Astrocyte (in vitro differentiated cells and primary cell): ENCODE measurements around the gene HSPG2. TPM values are rescaled to one million over a fixed set of nuclear protein-coding genes. Genes with fewer than 3 reads are reported as not detected.

Experiments used
- DNase-seq: peaks from one replicate; pipeline ENCODE4 v3.0.0-alpha.2; 2010; ENCODE audit warnings: low read depth
- FAIRE-seq: peaks from 2 replicates; lab custom pipeline; 2011; peaks lifted over from hg19 to GRCh38; lab: Jason Lieb, UNC
- H2AFZ ChIP-seq: 2 replicates; pipeline ENCODE4 v1.6.0; 2012; ENCODE audit warnings: low read depth, low read length, inconsistent platforms
- H3K27ac ChIP-seq: 2 replicates; pipeline ENCODE4 v1.5.1; 2011; ENCODE audit warnings: low read depth, low read length, inconsistent platforms
- H3K27me3 ChIP-seq: 2 replicates; pipeline ENCODE4 v1.6.0; 2011; ENCODE audit warnings: low read length, inconsistent platforms; ENCODE audit not compliant: insufficient read depth
- H3K36me3 ChIP-seq: 2 replicates; pipeline ENCODE4 v1.5.1; 2011; ENCODE audit warnings: low read length, inconsistent platforms; ENCODE audit not compliant: insufficient read depth
- H3K4me1 ChIP-seq: 2 replicates; pipeline ENCODE4 v1.5.1; 2011; ENCODE audit warnings: low read length, inconsistent platforms; ENCODE audit not compliant: insufficient read depth
- H3K4me2 ChIP-seq: 2 replicates; pipeline ENCODE4 v1.6.0; 2012; ENCODE audit warnings: low read length, inconsistent platforms
- H3K4me3 ChIP-seq: 2 replicates; pipeline ENCODE4 v1.5.1; 2011; ENCODE audit warnings: low read depth, mild to moderate bottlenecking, low read length, inconsistent platforms; ENCODE audit not compliant: insufficient read depth
- H3K79me2 ChIP-seq: 2 replicates; pipeline ENCODE4 v1.6.0; 2012; ENCODE audit warnings: mild to moderate bottlenecking, low read length, inconsistent platforms; ENCODE audit not compliant: insufficient read depth
- H3K9ac ChIP-seq: 2 replicates; pipeline ENCODE4 v1.6.0; 2012; ENCODE audit warnings: mild to moderate bottlenecking, low read length, inconsistent platforms
- H3K9me3 ChIP-seq: 2 replicates; pipeline ENCODE4 v1.5.1; 2012; ENCODE audit warnings: low read depth, mild to moderate bottlenecking, low read length, inconsistent platforms; ENCODE audit not compliant: insufficient read depth
- H4K20me1 ChIP-seq: 2 replicates; pipeline ENCODE4 v1.6.0; 2012; ENCODE audit warnings: low read length, inconsistent platforms; ENCODE audit not compliant: insufficient read depth
- H3K27ac Mint-ChIP-seq: one replicate; pipeline ENCODE4 v1.8.0; 2021; ENCODE audit warnings: mild to moderate bottlenecking, mixed read lengths; ENCODE audit not compliant: unreplicated experiment
- H3K27me3 Mint-ChIP-seq: one replicate; pipeline ENCODE4 v1.8.0; 2021; ENCODE audit warnings: low read depth, mixed read lengths; ENCODE audit not compliant: unreplicated experiment
- H3K36me3 Mint-ChIP-seq: one replicate; pipeline ENCODE4 v1.8.0; 2021; ENCODE audit warnings: low read depth, mixed read lengths; ENCODE audit not compliant: unreplicated experiment
- H3K4me1 Mint-ChIP-seq: one replicate; pipeline ENCODE4 v1.8.0; 2021; ENCODE audit warnings: low read depth, mixed read lengths; ENCODE audit not compliant: unreplicated experiment
- H3K4me3 Mint-ChIP-seq: one replicate; pipeline ENCODE4 v1.8.0; 2021; ENCODE audit warnings: mild to moderate bottlenecking, moderate library complexity, mixed read lengths; ENCODE audit not compliant: unreplicated experiment
- H3K9me3 Mint-ChIP-seq: one replicate; pipeline ENCODE4 v1.8.0; 2021; ENCODE audit warnings: mild to moderate bottlenecking, mixed read lengths; ENCODE audit not compliant: unreplicated experiment
- EZH2 ChIP-seq: IDR thresholded peaks from 2 replicates; pipeline ENCODE4 v1.6.1; 2012; ENCODE audit warnings: mild to moderate bottlenecking, low read length, inconsistent platforms; ENCODE audit not compliant: insufficient read depth
- total RNA-seq: library from RNA; stranded (reverse); gene quantifications from 2 replicates; pipeline ENCODE4 v1.2.1, GENCODE V29; 2021
- TF ChIP-seq, protein P1 (sequence below): IDR thresholded peaks from 2 replicates; pipeline ENCODE4 v1.5.1; 2011; ENCODE audit warnings: low read depth, mild to moderate bottlenecking, inconsistent platforms, low read length, moderate library complexity; ENCODE audit not compliant: insufficient read depth

Gene HSPG2
- total RNA-seq, 1 donor from 2014 or later: 249 TPM

DNA sequence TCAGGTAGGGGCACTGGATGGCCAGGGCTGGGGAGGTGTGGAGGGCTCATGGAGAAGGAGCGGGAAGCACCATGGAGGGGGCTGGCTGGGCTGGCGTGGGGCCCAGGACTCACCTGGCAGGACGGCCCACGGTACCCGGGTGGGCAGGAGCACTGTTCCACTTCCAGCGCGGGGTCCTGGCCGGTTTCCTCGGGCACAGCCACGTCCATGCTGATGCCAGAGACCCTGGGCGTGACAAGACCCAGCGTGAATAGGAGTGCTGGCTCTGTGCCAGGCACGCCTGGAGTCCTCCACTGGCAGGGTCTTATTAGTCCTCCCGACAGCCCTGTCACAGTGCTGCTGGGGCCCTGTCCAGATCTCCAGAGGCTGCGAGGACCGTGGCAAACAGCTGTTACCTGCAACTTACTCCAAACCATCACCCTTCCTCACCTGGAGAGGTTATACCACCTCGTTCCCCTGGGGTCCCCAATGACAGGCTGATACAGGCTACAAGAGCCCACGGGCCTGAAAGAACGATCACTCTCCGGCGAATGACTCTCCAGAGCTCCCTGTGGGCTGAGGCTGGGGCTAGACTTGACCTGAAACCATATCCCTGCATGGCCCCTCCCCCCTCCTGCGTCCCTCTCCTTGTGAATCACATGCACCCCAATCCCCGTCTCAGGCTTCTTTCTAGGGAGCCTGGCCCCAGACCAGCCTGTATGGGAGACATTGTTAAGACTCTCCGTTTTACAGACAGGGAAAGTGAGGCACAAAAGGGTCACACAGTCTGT, 62.1 kb downstream of the HSPG2 start:
- no peak for FAIRE-seq
- H4K20me1 ChIP-seq: peaks cover 13% of the 10 kb centered on the region
- Mint-ChIP-seq H3K36me3 (peaks cover 19% of the 10 kb centered on the region), H3K4me3 (no peak overlapping the region), H3K4me1 (peaks cover 4% of the 10 kb centered on the region), H3K27me3 (no peaks in the 10 kb centered on the region), H3K27ac (no peak overlapping the region), H3K9me3 (no peaks in the 10 kb centered on the region)
- no peaks in the 10 kb centered on the region for H3K9me3 ChIP-seq
- peaks cover 19% of the 10 kb centered on the region for H3K36me3 ChIP-seq
- no peaks in the 10 kb centered on the region for H3K27me3 ChIP-seq
- no peak for DNase-seq
- peaks cover 7% of the 10 kb centered on the region for H3K4me1 ChIP-seq
- H3K4me3 ChIP-seq: no peak overlapping the region
- no peak overlapping the region for H3K27ac ChIP-seq
- H3K79me2 ChIP-seq: no peaks in the 10 kb centered on the region
- TF ChIP-seq, protein P1, sequence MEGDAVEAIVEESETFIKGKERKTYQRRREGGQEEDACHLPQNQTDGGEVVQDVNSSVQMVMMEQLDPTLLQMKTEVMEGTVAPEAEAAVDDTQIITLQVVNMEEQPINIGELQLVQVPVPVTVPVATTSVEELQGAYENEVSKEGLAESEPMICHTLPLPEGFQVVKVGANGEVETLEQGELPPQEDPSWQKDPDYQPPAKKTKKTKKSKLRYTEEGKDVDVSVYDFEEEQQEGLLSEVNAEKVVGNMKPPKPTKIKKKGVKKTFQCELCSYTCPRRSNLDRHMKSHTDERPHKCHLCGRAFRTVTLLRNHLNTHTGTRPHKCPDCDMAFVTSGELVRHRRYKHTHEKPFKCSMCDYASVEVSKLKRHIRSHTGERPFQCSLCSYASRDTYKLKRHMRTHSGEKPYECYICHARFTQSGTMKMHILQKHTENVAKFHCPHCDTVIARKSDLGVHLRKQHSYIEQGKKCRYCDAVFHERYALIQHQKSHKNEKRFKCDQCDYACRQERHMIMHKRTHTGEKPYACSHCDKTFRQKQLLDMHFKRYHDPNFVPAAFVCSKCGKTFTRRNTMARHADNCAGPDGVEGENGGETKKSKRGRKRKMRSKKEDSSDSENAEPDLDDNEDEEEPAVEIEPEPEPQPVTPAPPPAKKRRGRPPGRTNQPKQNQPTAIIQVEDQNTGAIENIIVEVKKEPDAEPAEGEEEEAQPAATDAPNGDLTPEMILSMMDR: no peak
- no peak for TF ChIP-seq EZH2
- no peak overlapping the region for H3K9ac ChIP-seq
- H3K4me2 ChIP-seq: no peak overlapping the region
- H2AFZ ChIP-seq: no peak overlapping the region

DNA sequence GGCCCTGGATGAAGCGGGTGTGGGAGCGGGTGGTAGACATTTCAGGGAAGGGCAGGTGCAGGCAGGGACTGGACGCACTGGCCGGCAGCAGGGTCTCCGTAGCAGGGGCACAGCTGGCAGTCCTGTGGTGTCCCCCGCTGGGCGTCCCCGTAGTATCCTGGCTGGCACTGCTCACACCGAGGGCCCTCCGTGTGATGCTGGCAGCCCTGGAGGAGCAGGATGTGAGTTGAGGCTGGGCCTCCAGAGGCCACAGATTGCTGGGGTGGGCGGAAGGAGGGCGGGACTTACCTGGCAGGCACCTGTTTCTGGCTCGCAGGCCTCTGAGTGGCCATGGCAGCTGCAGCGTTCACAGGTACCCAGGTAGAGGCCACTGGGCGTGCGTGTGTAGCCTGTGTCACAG, 62.8 kb downstream of the HSPG2 start:
- FAIRE-seq: no peak

More for the DNA sequence above, 62.8 kb downstream of the HSPG2 start:
- H3K9ac ChIP-seq: no peak overlapping the region
- H3K36me3 Mint-ChIP-seq: peaks cover 19% of the 10 kb centered on the region
- H3K27me3 Mint-ChIP-seq: no peaks in the 10 kb centered on the region
- H4K20me1 ChIP-seq: peaks cover 17% of the 10 kb centered on the region
- H3K4me2 ChIP-seq: no peak overlapping the region
- H3K4me3 Mint-ChIP-seq: no peak overlapping the region
- no peak overlapping the region for H3K4me3 ChIP-seq
- no peak for DNase-seq
- H3K4me1 ChIP-seq: peaks cover 13% of the 10 kb centered on the region
- H2AFZ ChIP-seq: no peak overlapping the region
- TF ChIP-seq, protein P1: no peak
- no peak for TF ChIP-seq EZH2
- no peak overlapping the region for H3K27ac ChIP-seq
- H3K9me3 ChIP-seq: no peaks in the 10 kb centered on the region
- peaks cover 17% of the 10 kb centered on the region for H3K36me3 ChIP-seq
- H3K4me1 Mint-ChIP-seq: peaks cover 4% of the 10 kb centered on the region
- H3K27ac Mint-ChIP-seq: no peak overlapping the region
- no peaks in the 10 kb centered on the region for H3K79me2 ChIP-seq
- no peaks in the 10 kb centered on the region for H3K9me3 Mint-ChIP-seq
- no peaks in the 10 kb centered on the region for H3K27me3 ChIP-seq
